Tibial nerve (tissue), 4 donors: Measurements from ENCODE around the gene MUC5B.

ENCODE experiments used
- EP300 ChIP-seq, 2 donors: sonication (generic); formaldehyde crosslinking; IDR thresholded peaks; one replicate each; pipeline ENCODE4 v1.6.1; 2017; ENCODE audit warnings: antibody characterized with exemption in 2 of 2, mild to moderate bottlenecking in 1 of 2
- POLR2A ChIP-seq, 2 donors: fragments of 450-650 bp; IDR thresholded peaks; one replicate each; pipeline ENCODE4 v1.6.1; 2017; ENCODE audit warnings: antibody characterized with exemption in 2 of 2, mild to moderate bottlenecking in 2 of 2, moderate library complexity in 2 of 2
- TF ChIP-seq, protein P1 (sequence below), 5 experiments: fragments of 200-600 bp in 3 of 5; fragments of 450-650 bp in 2 of 5; sonication (generic) in 3 of 5; IDR thresholded peaks; one replicate each; pipeline ENCODE4 v1.5.1; 2016 to 2019; ENCODE audit warnings: antibody characterized with exemption in 5 of 5, mild to moderate bottlenecking in 3 of 5, moderate library complexity in 2 of 5

DNA sequence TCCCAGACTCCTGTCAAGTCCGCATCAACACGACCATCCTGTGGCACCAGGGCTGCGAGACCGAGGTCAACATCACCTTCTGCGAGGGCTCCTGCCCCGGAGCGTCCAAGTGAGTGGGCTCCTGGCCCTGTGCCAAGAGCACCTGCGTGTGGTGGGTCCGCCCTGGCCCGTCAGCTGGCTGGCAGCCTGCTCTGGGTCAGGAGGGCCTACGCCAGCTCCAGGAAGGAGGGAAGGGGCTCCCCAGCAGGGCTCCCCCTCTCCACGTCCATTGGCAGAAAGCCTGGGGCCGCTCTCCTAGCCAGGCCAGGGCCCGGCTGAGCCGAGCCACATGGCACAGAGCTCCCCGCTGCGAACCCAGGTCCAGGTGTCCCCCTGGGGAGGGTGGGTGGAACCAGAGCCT is 37.8 kb downstream of the MUC5B start:
- TF ChIP-seq, protein P1, sequence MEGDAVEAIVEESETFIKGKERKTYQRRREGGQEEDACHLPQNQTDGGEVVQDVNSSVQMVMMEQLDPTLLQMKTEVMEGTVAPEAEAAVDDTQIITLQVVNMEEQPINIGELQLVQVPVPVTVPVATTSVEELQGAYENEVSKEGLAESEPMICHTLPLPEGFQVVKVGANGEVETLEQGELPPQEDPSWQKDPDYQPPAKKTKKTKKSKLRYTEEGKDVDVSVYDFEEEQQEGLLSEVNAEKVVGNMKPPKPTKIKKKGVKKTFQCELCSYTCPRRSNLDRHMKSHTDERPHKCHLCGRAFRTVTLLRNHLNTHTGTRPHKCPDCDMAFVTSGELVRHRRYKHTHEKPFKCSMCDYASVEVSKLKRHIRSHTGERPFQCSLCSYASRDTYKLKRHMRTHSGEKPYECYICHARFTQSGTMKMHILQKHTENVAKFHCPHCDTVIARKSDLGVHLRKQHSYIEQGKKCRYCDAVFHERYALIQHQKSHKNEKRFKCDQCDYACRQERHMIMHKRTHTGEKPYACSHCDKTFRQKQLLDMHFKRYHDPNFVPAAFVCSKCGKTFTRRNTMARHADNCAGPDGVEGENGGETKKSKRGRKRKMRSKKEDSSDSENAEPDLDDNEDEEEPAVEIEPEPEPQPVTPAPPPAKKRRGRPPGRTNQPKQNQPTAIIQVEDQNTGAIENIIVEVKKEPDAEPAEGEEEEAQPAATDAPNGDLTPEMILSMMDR (IDR thresholded peaks at IDR 0.05) = no peak
- TF ChIP-seq POLR2A (IDR thresholded peaks at IDR 0.05) (no peak), EP300 (IDR thresholded peaks at IDR 0.05) (no peak)
